Renal cortex interstitium (tissue), 11 donors: ENCODE data around the gene RBMS3. TPM values are rescaled to one million over a fixed set of nuclear protein-coding genes. Genes with fewer than 3 reads are reported as not detected.
A peak's percentile ranks its signal among the peaks of the same experiment; 100 is the strongest.

Experiments
- DNase-seq, 11 donors: peaks; one replicate each; pipeline ENCODE4 v3.0.0-alpha.2; 2013; ENCODE audit warnings: low read depth in 9 of 11, low spot score in 4 of 11; ENCODE audit errors: extremely low read depth in 1 of 11
- polyA plus RNA-seq, 3 donors: library from polyadenylated mRNA; unstranded; fragments of 120-200 nt; gene quantifications; one replicate each; pipeline ENCODE4 v1.2.1, GENCODE V29; 2013; ENCODE audit not compliant: insufficient read length in 3 of 3

The RBMS3 gene
- polyA plus RNA-seq, 3 donors, result 13.6 to 15.7 (median 14.4) TPM

- no peak for DNase-seq
These were observed 125.5 kb downstream of the RBMS3 start for GRCh38 chr3:29406291-29406832.

- DNase-seq, result no peak
These were observed 127.8 kb downstream of the RBMS3 start for GRCh38 chr3:29408676-29409075.

- no peak for DNase-seq
These were observed 128.5 kb downstream of the RBMS3 start for GRCh38 chr3:29409409-29409808.

- no peak for DNase-seq
These were observed 129.3 kb downstream of the RBMS3 start for GRCh38 chr3:29410220-29410619.

GRCh38 chr3:29410660-29411405, 130.0 kb downstream of the RBMS3 start:
- no peak for DNase-seq

- DNase-seq, result no peak
These were observed 131.2 kb downstream of the RBMS3 start for GRCh38 chr3:29412110-29412509.

GRCh38 chr3:29414468-29415224, 133.8 kb downstream of the RBMS3 start:
- DNase-seq, result no peak

- DNase-seq, result no peak
These were observed 134.8 kb downstream of the RBMS3 start for GRCh38 chr3:29415482-29416223.

- DNase-seq, result no peak
These were observed 135.6 kb downstream of the RBMS3 start for GRCh38 chr3:29416514-29416913.

- no peak for DNase-seq
These were observed 139.2 kb downstream of the RBMS3 start for GRCh38 chr3:29420106-29420505.

GRCh38 chr3:29426302-29427226, 145.7 kb downstream of the RBMS3 start:
- no peak for DNase-seq

GRCh38 chr3:29427266-29428103, 146.6 kb downstream of the RBMS3 start:
- DNase-seq, result no peak

GRCh38 chr3:29429055-29429679, 148.3 kb downstream of the RBMS3 start:
- no peak for DNase-seq

GRCh38 chr3:29430558-29430971, 149.7 kb downstream of the RBMS3 start:
- peak in 4 of 11 donors; percentile 7 to 24 (median 20) for DNase-seq

GRCh38 chr3:29436612-29437323, 155.9 kb downstream of the RBMS3 start:
- DNase-seq, result no peak

- no peak for DNase-seq
These were observed 157.7 kb downstream of the RBMS3 start for GRCh38 chr3:29438580-29438979.
